Measurements from ENCODE around the gene UNC13B. TPM values are rescaled to one million over a fixed set of nuclear protein-coding genes. Genes with fewer than 3 reads are reported as not detected.

The UNC13B gene
- total RNA-seq, 2 experiments from 2014 or later, result 2.9 to 3.5 TPM

Other genes with a start within 250 kb of the UNC13B start
- gene PHF24, start 203.7 kb upstream of the UNC13B start, total RNA-seq, result not detected
- gene DNAJB5, start 172.3 kb upstream of the UNC13B start, total RNA-seq, result 1 to 10 TPM; 5.6 TPM
- gene VCP, start 89.4 kb upstream of the UNC13B start, total RNA-seq, result 100 to 1,000 TPM; 303 to 315 TPM
- gene FANCG, start 82.1 kb upstream of the UNC13B start, total RNA-seq, result 100 to 1,000 TPM in 1 of 2 experiments, 10 to 100 TPM in 1; 97.6 to 107 TPM
- gene PIGO, start 65.4 kb upstream of the UNC13B start, total RNA-seq, result 10 to 100 TPM; 27.7 to 33.4 TPM
- 100 to 1,000 TPM; 276 to 284 TPM for gene STOML2, start 58.9 kb upstream of the UNC13B start, total RNA-seq
- gene ATOSB, start 46.1 kb upstream of the UNC13B start, total RNA-seq, result 1 to 10 TPM; 5.7 to 5.9 TPM

Data from activated CD8-positive, alpha-beta memory T cell treated with anti-CD3 and anti-CD28 coated beads for 36 hours (primary cell).